Trophoblast cell (in vitro differentiated cells and primary cell): ENCODE results near the gene RPL38.

Source experiments
- DNase-seq, 2 donors: peaks; one replicate each; pipeline ENCODE4 v3.0.0-alpha.2; 2016
- H2AFZ ChIP-seq: 2 replicates; pipeline ENCODE4 v1.6.1; 2013; ENCODE audit warnings: low read length, moderate library complexity, mild to moderate bottlenecking; ENCODE audit not compliant: insufficient read depth, poor library complexity
- H2AK5ac ChIP-seq: 2 replicates; pipeline ENCODE4 v1.6.1; 2013; ENCODE audit warnings: mild to moderate bottlenecking, low read length
- H2BK120ac ChIP-seq: 2 replicates; pipeline ENCODE4 v1.6.1; 2013; ENCODE audit warnings: low read length, mild to moderate bottlenecking, moderate library complexity; ENCODE audit not compliant: insufficient read depth, poor library complexity
- H2BK12ac ChIP-seq: 2 replicates; pipeline ENCODE4 v1.6.1; 2013; ENCODE audit warnings: mild to moderate bottlenecking, low read length, moderate library complexity
- H2BK5ac ChIP-seq: 2 replicates; pipeline ENCODE4 v1.6.1; 2013; ENCODE audit warnings: low read length, low read depth, moderate library complexity, mild to moderate bottlenecking; ENCODE audit not compliant: poor library complexity
- H3K14ac ChIP-seq: 2 replicates; pipeline ENCODE4 v1.6.1; 2013; ENCODE audit warnings: mild to moderate bottlenecking, low read length
- H3K18ac ChIP-seq: 2 replicates; pipeline ENCODE4 v1.6.1; 2013; ENCODE audit warnings: mild to moderate bottlenecking, low read length
- H3K23ac ChIP-seq: 2 replicates; pipeline ENCODE4 v1.6.1; 2013; ENCODE audit warnings: low read length
- H3K27ac ChIP-seq: 2 replicates; pipeline ENCODE4 v1.5.1; 2013; ENCODE audit warnings: low read depth, mild to moderate bottlenecking, inconsistent platforms, low read length, moderate library complexity
- H3K27me3 ChIP-seq: 2 replicates; pipeline ENCODE4 v1.6.1; 2013; ENCODE audit warnings: inconsistent platforms, mild to moderate bottlenecking, low read length, moderate library complexity; ENCODE audit not compliant: insufficient read depth
- H3K36me3 ChIP-seq, 2 experiments: 1 replicate in 1 of 2; 2 replicates in 1 of 2; pipeline ENCODE4 v1.6.1; 2013; ENCODE audit warnings: low read length in 2 of 2, mild to moderate bottlenecking in 2 of 2, moderate library complexity in 1 of 2; ENCODE audit not compliant: insufficient read depth in 2 of 2, control insufficient read depth in 1 of 2
- H3K4ac ChIP-seq: 2 replicates; pipeline ENCODE4 v1.6.1; 2013; ENCODE audit warnings: low read depth, mild to moderate bottlenecking, low read length, moderate library complexity
- H3K4me1 ChIP-seq, 2 experiments: 1 replicate in 1 of 2; 2 replicates in 1 of 2; pipeline ENCODE4 v1.6.1; 2013; ENCODE audit warnings: low read length in 2 of 2, mild to moderate bottlenecking in 2 of 2, moderate library complexity in 1 of 2; ENCODE audit not compliant: insufficient read depth in 2 of 2, control insufficient read depth in 1 of 2
- H3K4me2 ChIP-seq: 2 replicates; pipeline ENCODE4 v1.6.1; 2013; ENCODE audit warnings: inconsistent platforms, mild to moderate bottlenecking, low read length, moderate library complexity
- H3K4me3 ChIP-seq: 2 replicates; pipeline ENCODE4 v1.5.1; 2013; ENCODE audit warnings: mild to moderate bottlenecking, low read depth, low read length, inconsistent platforms
- H3K79me1 ChIP-seq: one replicate; pipeline ENCODE4 v1.6.1; 2013; ENCODE audit warnings: low read length
- H3K79me2 ChIP-seq: 2 replicates; pipeline ENCODE4 v1.6.1; 2013; ENCODE audit warnings: low read length, mild to moderate bottlenecking; ENCODE audit not compliant: control insufficient read depth, insufficient read depth, poor library complexity
- H3K9ac ChIP-seq: 2 replicates; pipeline ENCODE4 v1.6.1; 2013; ENCODE audit warnings: mild to moderate bottlenecking, low read length
- H3K9me3 ChIP-seq: 2 replicates; pipeline ENCODE4 v1.6.1; 2013; ENCODE audit warnings: low read depth, mild to moderate bottlenecking, control low read depth, inconsistent platforms, low read length; ENCODE audit not compliant: insufficient read depth
- H4K12ac ChIP-seq: 2 replicates; pipeline ENCODE4 v1.6.1; 2013; ENCODE audit warnings: low read depth, mild to moderate bottlenecking, low read length, moderate library complexity
- H4K8ac ChIP-seq: 2 replicates; pipeline ENCODE4 v1.6.1; 2013; ENCODE audit warnings: low read depth, mild to moderate bottlenecking, low read length, moderate library complexity
- H4K91ac ChIP-seq: one replicate; pipeline ENCODE4 v1.6.1; 2013; ENCODE audit warnings: low read depth, mild to moderate bottlenecking, low read length, moderate library complexity
- WGBS: extraction: QIAGEN DNeasy Blood & Tissue Kit; methylation state at CpG from one replicate; pipeline ENCODE4 v1.1.7; 2013; ENCODE audit warnings: missing lambda C conversion rate; ENCODE audit not compliant: insufficient read length, insufficient coverage; ENCODE audit errors: extremely low coverage; 5-methylcytosine and 5-hydroxymethylcytosine counted together

The RPL38 gene

DNA sequence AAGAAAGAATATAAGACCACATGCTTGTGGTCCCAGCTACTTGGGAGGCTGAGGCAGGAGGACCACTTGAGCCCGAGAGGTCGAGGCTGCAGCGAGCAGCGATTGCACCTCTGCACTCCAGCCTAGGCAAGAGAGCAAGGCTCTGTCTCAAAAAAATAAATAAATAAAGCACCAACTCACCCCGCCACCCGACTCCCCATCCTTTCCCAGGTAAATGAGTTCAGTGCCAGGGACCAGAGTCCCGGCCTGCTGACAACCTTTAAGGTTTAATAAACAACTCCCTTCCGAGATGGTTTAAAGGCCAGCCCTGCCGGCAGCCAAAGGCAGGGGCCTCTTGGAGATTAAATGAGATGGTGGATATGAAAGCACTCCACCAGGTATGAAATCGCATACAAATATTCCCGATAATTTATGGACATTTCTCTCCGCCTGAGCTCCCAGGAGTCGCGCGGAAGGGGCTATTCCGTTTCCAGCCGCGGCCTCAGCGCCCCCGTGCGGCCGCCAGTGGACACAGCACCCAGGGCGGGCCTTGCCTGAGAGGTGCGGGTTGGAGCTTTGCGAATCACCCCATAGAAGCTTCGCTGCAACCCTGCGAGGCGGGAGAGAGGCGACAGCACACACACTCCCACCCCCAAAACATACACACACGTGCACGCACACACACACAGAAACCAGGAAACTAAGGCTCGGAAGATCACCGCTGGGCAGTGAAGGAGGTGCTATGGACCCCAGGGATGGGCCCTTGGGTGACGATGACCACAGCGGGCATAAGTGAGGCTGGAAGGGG is 4.0 kb upstream of the RPL38 start:
- Histone ChIP-seq H3K4me3 (no peak overlapping the region), H3K18ac (no peak overlapping the region), H3K27ac (no peak overlapping the region), H3K9ac (no peak overlapping the region), H2BK12ac (no peak overlapping the region), H3K4me1 (peaks cover 0 to 3% of the 10 kb centered on the region in 2 experiments), H3K27me3 (no peaks in the 10 kb centered on the region), H2AK5ac (no peak overlapping the region), H2BK5ac (no peak overlapping the region), H4K91ac (no peak overlapping the region), H3K14ac (no peak overlapping the region), H3K9me3 (no peaks in the 10 kb centered on the region), H3K4me2 (peak overlapping the region; percentile 34), H2BK120ac (no peak overlapping the region), H4K12ac (no peak overlapping the region), H4K8ac (no peak overlapping the region), H2AFZ (no peak overlapping the region), H3K4ac (no peak overlapping the region), H3K79me2 (peaks cover 9% of the 10 kb centered on the region), H3K79me1 (peaks cover 6% of the 10 kb centered on the region), H3K36me3 (peaks cover 0 to 3% of the 10 kb centered on the region in 2 experiments), H3K23ac (no peak overlapping the region)
- no CpG with 5 or more reads among the region's 35 CpGs for WGBS
- DNase-seq: peak in 1 of 2 donors; percentile 69

DNA sequence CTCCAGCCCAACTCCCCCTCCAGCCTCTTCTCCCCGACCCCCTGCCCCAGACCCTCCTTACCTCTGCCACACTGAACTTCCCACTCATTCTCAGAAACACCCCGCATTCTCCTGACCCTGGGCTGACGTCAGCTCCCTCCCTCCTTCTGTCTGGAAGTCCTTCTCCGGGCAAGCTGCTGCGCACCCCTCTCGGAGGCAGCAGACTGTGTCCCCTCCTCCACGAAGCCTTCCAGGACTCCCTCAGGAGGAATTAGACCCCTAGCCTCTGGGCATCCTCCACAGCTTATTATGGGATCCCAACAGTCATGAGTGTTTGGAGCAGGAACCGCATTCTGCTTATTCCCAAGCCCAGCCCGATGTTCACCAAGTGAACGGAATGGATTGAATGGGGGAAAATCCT is 3.4 kb upstream of the RPL38 start:
- no peaks in the 10 kb centered on the region for H3K9me3 ChIP-seq
- no peak overlapping the region for H4K12ac ChIP-seq
- no peak overlapping the region for H4K8ac ChIP-seq
- H2AFZ ChIP-seq: no peak overlapping the region
- H2BK5ac ChIP-seq: no peak overlapping the region
- peaks cover 11% of the 10 kb centered on the region for H3K79me2 ChIP-seq
- no peak overlapping the region for H2BK120ac ChIP-seq
- H3K79me1 ChIP-seq: peaks cover 6% of the 10 kb centered on the region
- no peak overlapping the region for H2BK12ac ChIP-seq
- no peak overlapping the region for H3K9ac ChIP-seq
- H3K4me2 ChIP-seq: no peak overlapping the region
- no peak overlapping the region for H3K27ac ChIP-seq
- no peak overlapping the region for H3K4ac ChIP-seq
- H4K91ac ChIP-seq: no peak overlapping the region
- WGBS: no CpG with 5 or more reads among the region's 10 CpGs
- no peak overlapping the region for H3K18ac ChIP-seq
- DNase-seq: no peak
- H3K36me3 ChIP-seq: peaks cover 5 to 6% of the 10 kb centered on the region in 2 experiments
- H3K27me3 ChIP-seq: no peaks in the 10 kb centered on the region
- H2AK5ac ChIP-seq: no peak overlapping the region
- H3K23ac ChIP-seq: no peak overlapping the region
- no peak overlapping the region for H3K4me3 ChIP-seq
- no peak overlapping the region for H3K14ac ChIP-seq
- peaks cover 3 to 4% of the 10 kb centered on the region in 2 experiments for H3K4me1 ChIP-seq

DNA sequence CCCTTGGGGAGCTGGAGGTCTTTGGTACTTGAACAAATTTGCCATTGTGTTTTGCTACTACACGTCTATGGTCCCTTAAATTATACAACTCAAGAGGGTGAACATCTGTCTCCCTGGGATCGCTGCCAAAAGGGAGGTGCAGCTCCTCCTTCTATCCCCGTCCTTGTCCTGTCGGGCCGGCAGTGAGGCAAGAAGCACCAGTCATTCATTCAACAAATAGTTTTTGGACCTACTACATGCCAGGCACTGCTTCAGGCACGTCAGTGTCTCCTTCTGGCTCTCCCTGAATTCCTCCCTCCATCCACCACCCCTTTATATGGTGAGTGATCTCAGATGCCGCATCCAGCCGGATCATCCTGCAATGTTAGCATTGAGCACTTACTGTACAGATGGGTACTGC is 2.2 kb upstream of the RPL38 start:
- Histone ChIP-seq H3K27me3 (no peaks in the 10 kb centered on the region), H3K79me1 (peaks cover 6% of the 10 kb centered on the region), H3K9me3 (no peaks in the 10 kb centered on the region), H3K4me2 (no peak overlapping the region), H3K4me3 (no peak overlapping the region), H2BK12ac (no peak overlapping the region), H3K23ac (no peak overlapping the region), H3K18ac (no peak overlapping the region), H4K8ac (no peak overlapping the region), H3K36me3 (peaks cover 15 to 16% of the 10 kb centered on the region in 2 experiments), H2BK5ac (no peak overlapping the region), H3K4ac (no peak overlapping the region), H3K79me2 (peaks cover 11% of the 10 kb centered on the region), H4K12ac (no peak overlapping the region), H4K91ac (no peak overlapping the region), H3K9ac (no peak overlapping the region), H2AK5ac (no peak overlapping the region), H2BK120ac (no peak overlapping the region), H2AFZ (no peak overlapping the region), H3K4me1 (peaks cover 6 to 9% of the 10 kb centered on the region in 2 experiments), H3K14ac (no peak overlapping the region), H3K27ac (no peak overlapping the region)
- DNase-seq: no peak
- no CpG with 5 or more reads among the region's 8 CpGs for WGBS

- Histone ChIP-seq H3K9ac (no peak overlapping the region), H3K18ac (no peak overlapping the region), H3K4me2 (no peak overlapping the region), H3K14ac (no peak overlapping the region), H2AFZ (no peak overlapping the region), H2AK5ac (no peak overlapping the region), H3K4me1 (peaks cover 6 to 13% of the 10 kb centered on the region in 2 experiments), H2BK5ac (no peak overlapping the region), H4K12ac (no peak overlapping the region), H3K23ac (no peak overlapping the region), H3K4me3 (no peak overlapping the region), H2BK12ac (no peak overlapping the region), H4K8ac (no peak overlapping the region), H3K4ac (no peak overlapping the region), H4K91ac (no peak overlapping the region), H2BK120ac (no peak overlapping the region), H3K79me2 (peaks cover 11% of the 10 kb centered on the region), H3K79me1 (peaks cover 6% of the 10 kb centered on the region), H3K9me3 (no peaks in the 10 kb centered on the region), H3K36me3 (peaks cover 19 to 20% of the 10 kb centered on the region in 2 experiments), H3K27ac (no peak overlapping the region), H3K27me3 (no peaks in the 10 kb centered on the region)
- DNase-seq: no peak
- WGBS: no CpG with 5 or more reads among the region's 10 CpGs
Measured at GRCh38 chr17:74201948-74202347, 1.5 kb upstream of the RPL38 start.
